Stimulated activated CD4-positive, alpha-beta T cell treated with anti-CD3 and anti-CD28 coated beads, TNF-alpha, amount 100 ng/mL, for 4 hours (primary cell): Measurements from ENCODE around the gene KRTAP5-4.

Experiments used
- DNase-seq, 3 experiments: peaks; one replicate each; pipeline ENCODE4 v3.0.0-alpha.2; 2020; ENCODE audit warnings: low read depth in 3 of 3

The KRTAP5-4 gene

DNA sequence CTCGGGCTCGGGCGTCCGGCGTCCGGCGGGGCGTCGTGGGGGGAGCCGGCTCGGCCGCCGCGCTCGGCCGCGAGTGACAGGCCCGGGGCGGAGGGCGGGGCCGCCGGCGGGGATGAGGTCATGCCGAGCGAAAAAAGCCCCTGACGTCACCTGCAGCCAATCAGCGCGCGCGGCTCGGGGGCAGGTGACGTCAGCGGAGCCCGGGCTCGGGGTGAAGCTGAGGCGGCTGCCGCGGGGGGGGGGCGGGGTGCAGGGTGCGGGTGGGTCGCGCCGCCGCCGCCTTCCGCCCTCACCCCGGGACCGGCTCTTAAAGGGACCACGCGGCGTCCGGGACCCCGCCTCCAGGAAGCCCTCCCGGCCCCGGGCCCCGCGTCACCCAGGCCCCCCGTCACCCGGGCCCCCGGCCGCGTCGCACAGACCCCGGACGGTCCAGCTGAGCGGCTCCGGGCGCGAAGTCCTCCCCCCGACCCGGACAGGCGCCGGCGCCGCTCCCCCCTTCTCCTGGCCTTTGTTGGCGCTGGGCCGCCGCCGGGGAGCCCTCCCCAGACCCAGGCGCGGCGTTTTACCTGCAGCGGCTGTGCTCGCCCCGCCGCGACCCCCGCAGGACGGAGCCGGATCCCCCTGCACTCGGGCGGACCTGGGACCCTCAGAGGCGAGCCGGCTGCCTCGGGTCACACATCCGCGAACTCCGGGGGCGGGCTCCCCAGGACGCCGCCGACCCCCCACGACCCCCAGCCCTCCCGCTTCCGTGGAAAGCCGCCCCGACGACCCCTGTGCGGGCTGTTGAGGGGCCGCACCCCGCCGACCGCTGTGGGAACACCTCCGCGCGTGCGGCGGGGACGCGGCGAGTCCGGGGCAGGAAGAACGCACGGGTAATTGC lies 49.5 kb downstream of the KRTAP5-4 start, which contains the start of gene DUSP8:
DUSP8 (minus strand) TSS at position 75 of the 880 bp plus-strand sequence. CDS start 6,445 bp downstream, outside the sequence.
- DNase-seq, result peak; percentile 88 to 96 (median 89)

DNA sequence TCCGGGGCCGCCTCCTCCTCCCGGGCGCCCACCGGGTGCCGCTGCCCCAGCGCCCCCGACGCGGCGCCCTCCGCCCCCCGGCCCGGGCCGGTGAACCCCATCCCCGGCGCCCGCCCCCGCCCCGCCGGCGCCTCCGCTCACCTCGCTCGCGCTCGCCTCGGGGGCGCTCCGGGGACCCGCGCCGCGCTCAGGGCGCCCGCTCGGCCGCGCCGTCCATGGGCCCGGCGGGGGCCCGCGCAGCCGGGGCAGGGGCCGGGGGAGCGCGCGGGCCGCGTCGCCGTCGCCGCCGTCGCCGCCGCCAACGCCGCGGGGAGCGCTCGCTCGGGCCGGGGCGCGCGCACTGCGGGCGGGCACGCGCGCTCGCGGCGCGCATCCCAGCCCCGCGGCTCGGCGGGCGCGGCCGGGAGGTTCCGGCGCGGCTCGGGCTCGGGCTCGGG lies 50.2 kb downstream of the KRTAP5-4 start:
- no peak for DNase-seq
